NB4 (cell line): ENCODE measurements around the gene PIK3AP1.

Experiments used
- DNase-seq: peaks from one replicate; pipeline ENCODE4 v3.0.0; 2010; ENCODE audit warnings: low read depth
- H3K4me3 ChIP-seq: one replicate; pipeline ENCODE4 v1.5.1; 2011; ENCODE audit warnings: mild to moderate bottlenecking, low read depth, low read length, moderate library complexity
- CTCF ChIP-seq: IDR thresholded peaks from one replicate; pipeline ENCODE4 v1.5.1; 2012; ENCODE audit warnings: low read depth, low read length
- MAX ChIP-seq: IDR thresholded peaks from 2 replicates; pipeline ENCODE4 v1.6.1; 2011; ENCODE audit warnings: low read depth, low read length
- MYC ChIP-seq: IDR thresholded peaks from 2 replicates; pipeline ENCODE4 v1.6.1; 2011; ENCODE audit warnings: low read depth, low read length
- POLR2A ChIP-seq: IDR thresholded peaks from 2 replicates; pipeline ENCODE4 v1.6.1; 2011; ENCODE audit warnings: mild to moderate bottlenecking; ENCODE audit not compliant: insufficient read length; ENCODE audit errors: extremely low read depth

PIK3AP1 gene

GRCh38 chr10:96641396-96642295 is 78.7 kb downstream of the PIK3AP1 start:
- H3K4me3 ChIP-seq: no peak overlapping the region
- no peak for TF ChIP-seq MYC
- TF ChIP-seq MAX: no peak
- TF ChIP-seq CTCF: no peak
- no peak for TF ChIP-seq POLR2A
- DNase-seq: no peak

GRCh38 chr10:96639899-96640298 is 80.4 kb downstream of the PIK3AP1 start:
- no peak for TF ChIP-seq MAX
- no peak for TF ChIP-seq POLR2A
- TF ChIP-seq CTCF: no peak
- no peak for TF ChIP-seq MYC
- H3K4me3 ChIP-seq: no peak overlapping the region
- DNase-seq: no peak

GRCh38 chr10:96638696-96639095 is 81.6 kb downstream of the PIK3AP1 start:
- TF ChIP-seq MYC: no peak
- no peak for TF ChIP-seq CTCF
- no peak for TF ChIP-seq MAX
- no peak for TF ChIP-seq POLR2A
- DNase-seq: no peak
- H3K4me3 ChIP-seq: no peak overlapping the region

- no peak overlapping the region for H3K4me3 ChIP-seq
- DNase-seq: no peak
- TF ChIP-seq MAX (no peak), POLR2A (no peak), CTCF (no peak), MYC (no peak)
These were observed 82.2 kb downstream of the PIK3AP1 start for GRCh38 chr10:96638120-96638519.

- no peak overlapping the region for H3K4me3 ChIP-seq
- no peak for DNase-seq
- no peak for TF ChIP-seq MAX
- TF ChIP-seq POLR2A: no peak
- no peak for TF ChIP-seq MYC
- TF ChIP-seq CTCF: no peak
These were observed 82.6 kb downstream of the PIK3AP1 start for GRCh38 chr10:96637709-96638108.
